ENCODE measurements around the gene MEP1A. TPM values are rescaled to one million over a fixed set of nuclear protein-coding genes. Genes with fewer than 3 reads are reported as not detected.
"Not testable (repeated sequence)": the region's sequence is repeated elsewhere in the genome, so short reads cannot be mapped to it uniquely, and the experiment has no call there.

The MEP1A gene
- total and polyA plus RNA-seq, 5 experiments from 2014 or later, result not detected

- no peak for DNase-seq
- Mint-ChIP-seq H3K27ac (no peak overlapping the region), H3K4me1 (no peaks in the 10 kb centered on the region), H3K9me3 (peaks cover 0 to 5% (median 0%) of the 10 kb centered on the region in 9 donors), H3K4me3 (no peak overlapping the region), H3K36me3 (peaks cover 0 to 4% (median 0%) of the 10 kb centered on the region in 3 donors), H3K27me3 (peaks cover 4 to 25% (median 6%) of the 10 kb centered on the region in 5 donors)
- ATAC-seq, result no peak
- POLR2A ChIA-PET, result no interaction called here
Observed at GRCh38 chr6:46758960-46759753, 34.0 kb upstream of the MEP1A start.

GRCh38 chr6:46760925-46761324, 32.3 kb upstream of the MEP1A start:
- POLR2A ChIA-PET, result no interaction called here
- Mint-ChIP-seq H3K4me1 (no peaks in the 10 kb centered on the region), H3K27me3 (peaks cover 4 to 39% (median 11%) of the 10 kb centered on the region in 5 donors), H3K27ac (no peak overlapping the region), H3K36me3 (peaks cover 0 to 9% (median 0%) of the 10 kb centered on the region in 3 donors), H3K4me3 (no peak overlapping the region), H3K9me3 (peaks cover 0 to 5% (median 0%) of the 10 kb centered on the region in 9 donors)
- DNase-seq (no peak), ATAC-seq (no peak)

GRCh38 chr6:46763466-46763865, 29.7 kb upstream of the MEP1A start:
- no peak overlapping the region for H3K4me3 Mint-ChIP-seq
- no peak overlapping the region for H3K27ac Mint-ChIP-seq
- ATAC-seq (no peak), DNase-seq (no peak)
- H3K4me1 Mint-ChIP-seq, result no peaks in the 10 kb centered on the region
- POLR2A ChIA-PET, result no interaction called here
- peaks cover 0 to 14% (median 0%) of the 10 kb centered on the region in 3 donors for H3K36me3 Mint-ChIP-seq
- H3K27me3 Mint-ChIP-seq, result peaks cover 4 to 39% (median 11%) of the 10 kb centered on the region in 5 donors
- peaks cover 0 to 14% (median 7%) of the 10 kb centered on the region in 9 donors for H3K9me3 Mint-ChIP-seq

GRCh38 chr6:46764280-46764679, 28.9 kb upstream of the MEP1A start:
- Mint-ChIP-seq H3K27me3 (peaks cover 8 to 47% (median 14%) of the 10 kb centered on the region in 5 donors), H3K9me3 (peaks cover 0 to 14% (median 7%) of the 10 kb centered on the region in 9 donors), H3K36me3 (peaks cover 0 to 14% (median 0%) of the 10 kb centered on the region in 3 donors)
- H3K4me1 Mint-ChIP-seq, ATAC-seq, H3K4me3 Mint-ChIP-seq, H3K27ac Mint-ChIP-seq, DNase-seq, POLR2A ChIA-PET: not testable (repeated sequence)

- peaks cover 8 to 43% (median 11%) of the 10 kb centered on the region in 5 donors for H3K27me3 Mint-ChIP-seq
- H3K27ac Mint-ChIP-seq, result peak overlapping the region in 1 of 10 donors; percentile 53
- DNase-seq, result no peak
- POLR2A ChIA-PET, result no interaction called here
- H3K36me3 Mint-ChIP-seq, result peaks cover 0 to 14% (median 0%) of the 10 kb centered on the region in 3 donors
- no peaks in the 10 kb centered on the region for H3K4me1 Mint-ChIP-seq
- no peak overlapping the region for H3K4me3 Mint-ChIP-seq
- peaks cover 0 to 14% (median 7%) of the 10 kb centered on the region in 9 donors for H3K9me3 Mint-ChIP-seq
- no peak for ATAC-seq
Observed at GRCh38 chr6:46764961-46765360, 28.2 kb upstream of the MEP1A start.

- peaks cover 0 to 11% (median 4%) of the 10 kb centered on the region in 9 donors for H3K9me3 Mint-ChIP-seq
- no peak overlapping the region for H3K4me3 Mint-ChIP-seq
- H3K36me3 Mint-ChIP-seq, result peaks cover 0 to 5% (median 0%) of the 10 kb centered on the region in 3 donors
- POLR2A ChIA-PET, result no interaction called here
- no peak overlapping the region for H3K27ac Mint-ChIP-seq
- peaks cover 8 to 12% (median 9%) of the 10 kb centered on the region in 5 donors for H3K27me3 Mint-ChIP-seq
- no peak for ATAC-seq
- no peak for DNase-seq
- peaks cover 0 to 5% (median 0%) of the 10 kb centered on the region in 4 donors for H3K4me1 Mint-ChIP-seq
Observed at GRCh38 chr6:46772016-46772415, 21.2 kb upstream of the MEP1A start.

- DNase-seq (no peak), ATAC-seq (no peak)
- H3K4me1 Mint-ChIP-seq, result peaks cover 0 to 5% (median 0%) of the 10 kb centered on the region in 4 donors
- H3K9me3 Mint-ChIP-seq, result peaks cover 0 to 4% (median under 1%) of the 10 kb centered on the region in 9 donors
- POLR2A ChIA-PET, result no interaction called here
- peaks cover 8 to 14% (median 9%) of the 10 kb centered on the region in 5 donors for H3K27me3 Mint-ChIP-seq
- no peak overlapping the region for H3K4me3 Mint-ChIP-seq
- peaks cover 0 to 2% (median 0%) of the 10 kb centered on the region in 3 donors for H3K36me3 Mint-ChIP-seq
- H3K27ac Mint-ChIP-seq, result no peak overlapping the region
Observed at GRCh38 chr6:46772762-46773161, 20.4 kb upstream of the MEP1A start.

GRCh38 chr6:46773201-46773855, 19.9 kb upstream of the MEP1A start:
- POLR2A ChIA-PET, result no interaction called here
- Mint-ChIP-seq H3K36me3 (no peaks in the 10 kb centered on the region), H3K4me3 (no peak overlapping the region), H3K9me3 (no peaks in the 10 kb centered on the region), H3K27me3 (peaks cover 7 to 15% (median 9%) of the 10 kb centered on the region in 5 donors), H3K27ac (no peak overlapping the region), H3K4me1 (peaks cover 0 to 5% (median 0%) of the 10 kb centered on the region in 4 donors)
- DNase-seq, result no peak
- ATAC-seq, result no peak

- DNase-seq, H3K9me3 Mint-ChIP-seq, H3K4me3 Mint-ChIP-seq, H3K36me3 Mint-ChIP-seq, H3K4me1 Mint-ChIP-seq, H3K27ac Mint-ChIP-seq, POLR2A ChIA-PET, ATAC-seq: not testable (repeated sequence)
- H3K27me3 Mint-ChIP-seq, result peaks cover 4 to 11% (median 9%) of the 10 kb centered on the region in 5 donors
Observed at GRCh38 chr6:46774736-46775135, 18.5 kb upstream of the MEP1A start.

- Mint-ChIP-seq H3K4me3 (no peak overlapping the region), H3K36me3 (no peaks in the 10 kb centered on the region), H3K4me1 (peaks cover 0 to 3% (median 0%) of the 10 kb centered on the region in 4 donors), H3K27me3 (peaks cover 6 to 16% (median 8%) of the 10 kb centered on the region in 5 donors), H3K9me3 (no peaks in the 10 kb centered on the region), H3K27ac (no peak overlapping the region)
- ATAC-seq, result no peak
- POLR2A ChIA-PET, result no interaction called here
- DNase-seq, result no peak
Observed at GRCh38 chr6:46776070-46776712, 17.0 kb upstream of the MEP1A start.

GRCh38 chr6:46777476-46778346, 15.5 kb upstream of the MEP1A start:
- POLR2A ChIA-PET, result no interaction called here
- ATAC-seq (no peak), DNase-seq (no peak)
- H3K36me3 Mint-ChIP-seq, result no peaks in the 10 kb centered on the region
- H3K9me3 Mint-ChIP-seq, result no peaks in the 10 kb centered on the region
- peaks cover 0 to 2% (median 0%) of the 10 kb centered on the region in 4 donors for H3K4me1 Mint-ChIP-seq
- no peak overlapping the region for H3K4me3 Mint-ChIP-seq
- H3K27ac Mint-ChIP-seq, result peak overlapping the region in 1 of 10 donors; percentile 73
- peaks cover 5 to 16% (median 7%) of the 10 kb centered on the region in 5 donors for H3K27me3 Mint-ChIP-seq

Data from naive thymus-derived CD8-positive, alpha-beta T cell (primary cell).